BLaER1 (cell line): ENCODE measurements around the gene SREBF1.

ENCODE experiments used
- H3K27ac ChIP-seq: shearing (Covaris generic); formaldehyde crosslinking; 2 replicates; pipeline ENCODE4 v1.8.1; 2022
- H3K27me3 ChIP-seq: shearing (Covaris generic); formaldehyde crosslinking; 2 replicates; pipeline ENCODE4 v1.8.1; 2022
- H3K36me3 ChIP-seq: shearing (Covaris generic); formaldehyde crosslinking; 2 replicates; pipeline ENCODE4 v1.8.1; 2022
- H3K4me1 ChIP-seq: shearing (Covaris generic); formaldehyde crosslinking; 2 replicates; pipeline ENCODE4 v1.8.1; 2022
- H3K4me2 ChIP-seq: shearing (Covaris generic); formaldehyde crosslinking; 2 replicates; pipeline ENCODE4 v1.8.1; 2022
- H3K4me3 ChIP-seq: shearing (Covaris generic); formaldehyde crosslinking; 2 replicates; pipeline ENCODE4 v1.8.1; 2022
- H3K9ac ChIP-seq: shearing (Covaris generic); formaldehyde crosslinking; 2 replicates; pipeline ENCODE4 v1.8.1; 2022
- H3K9me3 ChIP-seq: shearing (Covaris generic); formaldehyde crosslinking; 2 replicates; pipeline ENCODE4 v1.8.1; 2022
- H4K20me1 ChIP-seq: shearing (Covaris generic); formaldehyde crosslinking; 2 replicates; pipeline ENCODE4 v1.8.1; 2022
- Cebpa-rat ChIP-seq: shearing (Covaris generic); IDR thresholded peaks from 2 replicates; pipeline ENCODE4 v1.8.1; 2022

Gene SREBF1

DNA sequence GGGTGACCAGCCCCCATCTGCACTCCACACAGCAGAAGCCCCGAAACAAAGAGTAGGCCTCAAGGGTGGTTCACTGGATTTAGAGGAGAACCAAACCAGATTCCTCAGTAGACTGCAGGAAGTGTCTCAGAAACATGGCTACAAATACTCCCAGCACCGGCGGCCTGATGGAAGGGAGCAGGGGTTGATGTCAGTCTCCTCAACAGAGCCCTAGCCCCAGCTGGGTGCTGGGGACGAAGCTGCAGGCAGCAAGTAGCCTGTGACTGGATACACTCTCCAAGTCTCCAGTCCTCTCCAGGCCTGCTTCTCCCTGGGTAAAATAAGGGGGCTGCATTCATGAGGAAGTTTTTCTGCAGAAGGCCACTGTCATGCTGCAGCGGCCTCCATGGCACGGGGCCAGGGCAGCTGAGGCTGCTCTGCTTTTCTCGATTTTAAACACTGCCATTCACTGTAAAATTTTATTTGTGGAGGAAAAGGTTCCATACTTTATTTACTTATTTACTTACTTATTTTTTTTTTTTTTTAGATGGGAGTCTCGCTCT lies 36.7 kb upstream of the SREBF1 start:
- Histone ChIP-seq H3K4me1 (peaks cover 68% of the 10 kb centered on the region), H3K27ac (0 out of 2 replicates have a peak overlapping the region, but pooled peaks have one; percentile 38), H3K9ac (0 out of 2 replicates have a peak overlapping the region, but pooled peaks have one; percentile 15), H4K20me1 (no peaks in the 10 kb centered on the region), H3K36me3 (peaks cover 27% of the 10 kb centered on the region), H3K4me2 (peak overlapping the region; percentile 51), H3K27me3 (no peaks in the 10 kb centered on the region), H3K4me3 (no peak overlapping the region), H3K9me3 (no peaks in the 10 kb centered on the region)
- TF ChIP-seq Cebpa-rat = no peak

DNA sequence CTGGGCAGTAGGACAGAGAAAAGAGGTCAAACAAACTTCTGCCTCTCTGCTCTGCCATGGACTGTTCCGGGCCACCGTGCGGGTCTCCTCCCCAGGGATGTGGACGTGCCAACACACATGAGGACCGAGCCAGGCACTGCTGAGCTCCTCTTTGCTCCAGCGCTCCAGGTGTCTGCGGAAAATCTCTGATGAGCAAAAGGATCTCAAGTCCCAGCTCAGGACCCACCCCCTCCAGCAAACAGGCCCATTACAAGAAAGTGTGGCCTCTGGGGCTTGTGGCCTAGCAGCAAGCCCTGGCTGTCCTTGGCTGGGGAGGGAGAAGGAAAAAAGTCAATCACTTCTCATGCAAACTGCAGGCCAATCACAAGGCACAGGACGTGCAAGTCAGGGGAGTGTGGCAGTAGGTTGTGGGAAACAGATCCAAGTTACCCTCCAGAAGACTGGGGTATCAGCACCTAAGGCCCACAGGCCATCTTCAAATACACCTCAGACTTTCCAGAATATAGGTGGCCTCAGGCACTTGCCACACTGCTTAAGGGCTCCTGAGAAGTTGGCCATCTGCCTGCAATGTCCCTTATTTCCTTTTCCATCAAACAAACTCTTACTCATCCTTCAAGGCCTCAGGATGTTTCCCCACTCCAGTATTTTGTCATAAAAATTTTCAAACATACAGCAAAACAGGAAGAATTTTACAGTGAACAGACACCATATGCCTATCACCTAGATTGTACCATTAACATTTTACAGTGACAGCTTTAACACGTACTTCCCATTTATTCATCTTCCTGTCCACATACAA lies 36.0 kb upstream of the SREBF1 start:
- 0 out of 2 replicates have a peak overlapping the region, but pooled peaks have one; percentile 38 for H3K27ac ChIP-seq
- no peaks in the 10 kb centered on the region for H3K27me3 ChIP-seq
- H3K36me3 ChIP-seq = peaks cover 20% of the 10 kb centered on the region
- H3K4me1 ChIP-seq = peaks cover 76% of the 10 kb centered on the region
- H4K20me1 ChIP-seq = no peaks in the 10 kb centered on the region
- H3K9ac ChIP-seq = no peak overlapping the region
- no peak for TF ChIP-seq Cebpa-rat
- H3K9me3 ChIP-seq = no peaks in the 10 kb centered on the region
- no peak overlapping the region for H3K4me3 ChIP-seq
- peak overlapping the region; percentile 51 for H3K4me2 ChIP-seq

GRCh38 chr17:17871913-17872312 lies 35.1 kb upstream of the SREBF1 start:
- Histone ChIP-seq H3K27me3 (no peaks in the 10 kb centered on the region), H3K36me3 (peaks cover 11% of the 10 kb centered on the region; the same call in 1 of the 2 replicates), H4K20me1 (no peaks in the 10 kb centered on the region), H3K4me1 (peaks cover 84% of the 10 kb centered on the region), H3K4me2 (peak overlapping the region; percentile 2; the same call in 1 of the 2 replicates), H3K9me3 (no peaks in the 10 kb centered on the region), H3K4me3 (no peak overlapping the region), H3K27ac (no peak overlapping the region), H3K9ac (no peak overlapping the region)
- TF ChIP-seq Cebpa-rat = no peak

- Histone ChIP-seq H3K4me3 (no peak overlapping the region; the same call in 1 of the 2 replicates), H3K27ac (peak overlapping the region; percentile 64), H3K36me3 (no peaks in the 10 kb centered on the region), H3K4me1 (peaks cover 84% of the 10 kb centered on the region), H4K20me1 (no peaks in the 10 kb centered on the region), H3K9ac (peak overlapping the region; percentile 60; the same call in 1 of the 2 replicates), H3K4me2 (peak overlapping the region; percentile 88), H3K9me3 (no peaks in the 10 kb centered on the region), H3K27me3 (no peaks in the 10 kb centered on the region)
- TF ChIP-seq Cebpa-rat = no peak
Measured at GRCh38 chr17:17870247-17870646, 33.5 kb upstream of the SREBF1 start.

- peak overlapping the region; percentile 29; the same call in 1 of the 2 replicates for H3K27ac ChIP-seq
- no peak for TF ChIP-seq Cebpa-rat
- no peaks in the 10 kb centered on the region for H3K36me3 ChIP-seq
- H3K9me3 ChIP-seq = no peaks in the 10 kb centered on the region
- H3K4me1 ChIP-seq = peaks cover 71% of the 10 kb centered on the region
- H4K20me1 ChIP-seq = no peaks in the 10 kb centered on the region
- no peaks in the 10 kb centered on the region for H3K27me3 ChIP-seq
- H3K4me3 ChIP-seq = 0 out of 2 replicates have a peak overlapping the region, but pooled peaks have one; percentile 5
- peak overlapping the region; percentile 88 for H3K4me2 ChIP-seq
- H3K9ac ChIP-seq = peak overlapping the region; percentile 54; the same call in 1 of the 2 replicates
Measured at GRCh38 chr17:17868641-17869522, 32.1 kb upstream of the SREBF1 start.

DNA sequence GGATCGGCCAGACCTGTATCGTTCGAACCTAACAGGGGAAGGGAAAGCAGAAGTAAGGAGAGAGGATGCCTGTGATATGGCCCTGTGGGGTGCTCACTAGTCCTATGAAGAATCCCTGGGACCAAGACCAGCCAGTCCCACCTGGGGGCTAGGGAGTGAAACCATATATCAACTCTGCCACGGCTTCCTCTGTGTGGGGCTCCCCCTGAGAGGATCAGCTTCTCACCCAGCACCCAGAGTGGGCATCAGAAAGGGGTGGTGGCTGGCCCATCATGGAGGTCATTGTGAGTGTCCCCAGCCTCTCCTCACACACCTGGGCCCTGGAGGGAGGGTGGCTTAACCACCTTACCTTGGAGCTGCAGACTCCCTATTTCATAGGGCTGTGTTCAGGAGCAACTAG lies 30.1 kb upstream of the SREBF1 start:
- no peak overlapping the region for H3K4me3 ChIP-seq
- no peak for TF ChIP-seq Cebpa-rat
- no peaks in the 10 kb centered on the region for H3K9me3 ChIP-seq
- H3K4me2 ChIP-seq = 0 out of 2 replicates have a peak overlapping the region, but pooled peaks have one; percentile 88
- H3K27ac ChIP-seq = no peak overlapping the region
- peaks cover 51% of the 10 kb centered on the region for H3K4me1 ChIP-seq
- H4K20me1 ChIP-seq = no peaks in the 10 kb centered on the region
- H3K9ac ChIP-seq = no peak overlapping the region
- H3K36me3 ChIP-seq = no peaks in the 10 kb centered on the region
- no peaks in the 10 kb centered on the region for H3K27me3 ChIP-seq

GRCh38 chr17:17866425-17866824 lies 29.6 kb upstream of the SREBF1 start:
- Histone ChIP-seq H3K27me3 (no peaks in the 10 kb centered on the region), H3K36me3 (no peaks in the 10 kb centered on the region), H3K9me3 (no peaks in the 10 kb centered on the region), H4K20me1 (no peaks in the 10 kb centered on the region), H3K4me2 (no peak overlapping the region), H3K27ac (no peak overlapping the region), H3K4me3 (no peak overlapping the region), H3K9ac (no peak overlapping the region), H3K4me1 (peaks cover 46% of the 10 kb centered on the region)
- TF ChIP-seq Cebpa-rat = no peak

DNA sequence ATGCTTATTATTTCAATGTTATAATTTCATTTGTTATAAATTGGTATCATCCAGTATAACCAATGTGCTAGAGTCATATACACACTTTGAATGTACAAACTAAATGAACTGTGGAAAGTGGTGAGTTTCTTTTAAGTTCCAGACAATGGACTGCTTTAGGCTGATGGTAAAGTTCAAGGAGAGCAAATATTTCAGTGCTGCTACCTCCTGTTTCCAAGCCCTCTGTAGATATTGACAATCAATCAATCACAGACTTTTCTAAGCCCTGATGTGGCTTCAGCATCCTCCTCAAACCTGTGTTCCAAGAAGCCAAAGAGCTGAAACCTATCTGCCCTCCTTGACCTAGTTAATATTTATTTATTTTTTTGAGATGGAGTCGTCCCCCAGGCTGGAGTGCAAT lies 28.2 kb upstream of the SREBF1 start:
- H3K36me3 ChIP-seq = no peaks in the 10 kb centered on the region
- H3K4me1 ChIP-seq = peaks cover 34% of the 10 kb centered on the region
- no peaks in the 10 kb centered on the region for H3K27me3 ChIP-seq
- no peaks in the 10 kb centered on the region for H4K20me1 ChIP-seq
- no peak for TF ChIP-seq Cebpa-rat
- no peak overlapping the region for H3K27ac ChIP-seq
- H3K4me2 ChIP-seq = no peak overlapping the region
- H3K9me3 ChIP-seq = no peaks in the 10 kb centered on the region
- H3K4me3 ChIP-seq = no peak overlapping the region
- H3K9ac ChIP-seq = no peak overlapping the region

DNA sequence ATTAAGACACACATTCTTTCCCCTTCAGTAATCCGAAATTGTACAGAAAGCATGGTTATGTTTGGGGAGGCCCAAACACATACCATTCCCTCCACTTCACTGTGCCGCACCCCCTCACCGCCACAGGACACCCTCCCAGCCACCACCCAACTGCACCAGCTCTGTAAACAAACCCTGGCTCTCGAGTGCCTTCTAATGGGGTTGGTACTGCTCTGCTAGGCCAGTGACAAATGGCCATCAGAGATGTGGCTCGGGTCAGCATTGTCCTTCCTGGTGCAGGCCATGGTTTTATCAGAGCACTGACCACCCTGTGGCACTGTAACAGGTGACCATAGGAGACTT lies 24.0 kb upstream of the SREBF1 start:
- Histone ChIP-seq H3K27ac (no peak overlapping the region), H3K4me2 (no peak overlapping the region), H3K9ac (no peak overlapping the region), H3K27me3 (no peaks in the 10 kb centered on the region), H3K4me1 (peaks cover 19% of the 10 kb centered on the region), H4K20me1 (no peaks in the 10 kb centered on the region), H3K4me3 (no peak overlapping the region), H3K36me3 (no peaks in the 10 kb centered on the region), H3K9me3 (no peaks in the 10 kb centered on the region)
- no peak for TF ChIP-seq Cebpa-rat
